Endothelial cell of umbilical vein (primary cell): ENCODE measurements around the gene WDTC1.

Experiments used
- CTCF ChIP-seq, 2 donors: IDR thresholded peaks; 1 replicate in 1 of 2; 2 replicates in 1 of 2; pipeline ENCODE4 v1.5.1; 2011; ENCODE audit warnings: low read length in 2 of 2, mild to moderate bottlenecking in 2 of 2, moderate library complexity in 2 of 2, control low read depth in 1 of 2, inconsistent platforms in 1 of 2, low read depth in 1 of 2; ENCODE audit not compliant: insufficient read depth in 1 of 2; ENCODE audit errors: extremely low read depth in 1 of 2
- EZH2 ChIP-seq: IDR thresholded peaks from 2 replicates; pipeline ENCODE4 v1.6.1; 2012; ENCODE audit warnings: borderline replicate concordance, low read depth, mild to moderate bottlenecking, moderate library complexity, low read length, inconsistent platforms; ENCODE audit not compliant: severe bottlenecking
- FOS ChIP-seq: IDR thresholded peaks from 2 replicates; pipeline ENCODE4 v1.6.1; 2011; ENCODE audit warnings: mild to moderate bottlenecking, low read length, moderate library complexity, borderline replicate concordance; ENCODE audit not compliant: insufficient read depth
- JUN ChIP-seq: IDR thresholded peaks from 2 replicates; pipeline ENCODE4 v1.6.1; 2011; ENCODE audit warnings: borderline replicate concordance, low read depth; ENCODE audit not compliant: insufficient read length, insufficient read depth
- MAX ChIP-seq: IDR thresholded peaks from 2 replicates; pipeline ENCODE4 v1.6.1; 2011; ENCODE audit not compliant: insufficient read depth, insufficient read length
- MYC ChIP-seq: IDR thresholded peaks from one replicate; pipeline ENCODE4 v1.6.1; 2011; ENCODE audit warnings: mild to moderate bottlenecking, low read depth, low read length
- POLR2A ChIP-seq: IDR thresholded peaks from 2 replicates; pipeline ENCODE4 v1.6.1; 2012; ENCODE audit warnings: low read depth, mild to moderate bottlenecking, control low read depth, low read length
- POLR2AphosphoS5 ChIP-seq: IDR thresholded peaks from 2 replicates; pipeline ENCODE4 v1.6.1; 2012; ENCODE audit warnings: low read depth, mild to moderate bottlenecking, control low read depth, low read length, moderate library complexity; ENCODE audit not compliant: insufficient read depth

- TF ChIP-seq CTCF (IDR thresholded peaks at IDR 0.05; ENCODE audit: extremely low read depth in 1 of 2, insufficient read depth in 1 of 2, low read depth in 1 of 2, low read length in 2 of 2) (no peak), POLR2AphosphoS5 (no peak), JUN (no peak), FOS (no peak), POLR2A (no peak), EZH2 (no peak), MAX (no peak), MYC (no peak)
Observed at GRCh38 chr1:27285274-27285660, 50.8 kb downstream of the WDTC1 start.
